Colonic mucosa (tissue), 4 donors: Measurements from ENCODE around the gene TFDP2. TPM values are rescaled to one million over a fixed set of nuclear protein-coding genes. Genes with fewer than 3 reads are reported as not detected.

ENCODE experiments used
- DNase-seq: peaks from one replicate; pipeline ENCODE4 v3.0.0-alpha.2; 2020
- H3K27ac ChIP-seq: fragments of 200-600 bp; one replicate; pipeline ENCODE4 v1.8.0; 2021
- H3K27me3 ChIP-seq: fragments of 200-600 bp; one replicate; pipeline ENCODE4 v1.8.0; 2021
- H3K36me3 ChIP-seq: fragments of 200-600 bp; one replicate; pipeline ENCODE4 v1.8.0; 2021
- H3K4me1 ChIP-seq: fragments of 200-600 bp; one replicate; pipeline ENCODE4 v1.8.0; 2021; ENCODE audit warnings: mild to moderate bottlenecking
- H3K4me3 ChIP-seq: fragments of 200-600 bp; one replicate; pipeline ENCODE4 v1.8.0; 2021
- H3K9ac ChIP-seq, 2 donors: one replicate each; pipeline ENCODE4 v1.7.0; 2013; ENCODE audit warnings: control low read depth in 2 of 2, low read depth in 2 of 2, low read length in 2 of 2
- H3K9me3 ChIP-seq: fragments of 200-600 bp; one replicate; pipeline ENCODE4 v1.8.0; 2021
- intact Hi-C: fragments of 100-400 bp; cut with DNase I; formaldehyde crosslinking; loops from one replicate; pipeline ENCODE4 v1.14.1; 2022
- total RNA-seq, 2 donors: library from RNA; stranded (reverse); fragmentation: NEBNext Ultra II Directional in 1 of 2; extraction: Animal tissue kit (Norgen Biotek cat#: 25700) in 1 of 2; gene quantifications; one replicate each; pipeline ENCODE4 v1.2.1, GENCODE V29; 2021
- TF ChIP-seq, protein P1 (sequence below): fragments of 200-600 bp; IDR thresholded peaks from one replicate; pipeline ENCODE4 v1.8.0; 2022; ENCODE audit warnings: antibody characterized with exemption, mild to moderate bottlenecking
- donor health status: healthy.
- donor health status: DM: no; HTN: no; CAD: no.
- donor health status: DM: no; HTN: no; CAD: no.

Gene TFDP2
- total RNA-seq, 2 donors from 2014 or later: 33.6 to 42.7 TPM

DNA sequence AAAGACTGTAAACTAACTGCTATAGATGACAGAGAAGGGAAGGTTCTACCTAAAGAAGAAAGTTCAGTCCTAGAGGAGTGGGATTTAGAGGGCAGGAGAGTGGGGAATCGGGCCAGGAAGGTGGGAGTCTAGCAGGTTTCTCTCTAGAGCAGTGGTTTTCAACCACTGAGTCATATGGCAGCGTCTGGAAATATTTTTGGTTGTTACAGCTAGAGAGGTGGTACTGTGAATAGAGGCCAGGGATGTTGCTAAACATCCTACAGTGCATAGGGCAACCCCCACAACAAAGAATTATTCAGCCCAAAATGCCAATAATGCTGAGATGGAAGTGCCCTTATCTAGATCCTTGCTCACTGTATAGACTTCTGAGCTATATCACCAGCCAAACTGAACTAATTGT, 244.2 kb downstream of the TFDP2 start:
- no peaks in the 10 kb centered on the region for H3K27me3 ChIP-seq
- H3K36me3 ChIP-seq: peaks cover 4% of the 10 kb centered on the region
- no peak overlapping the region for H3K27ac ChIP-seq
- intact Hi-C loops: loop anchor here (10.0 kb wide), 1 partner anchor 330 kb away; no protein-coding TSS in a partner anchor
- H3K9ac ChIP-seq: no peak overlapping the region
- H3K9me3 ChIP-seq: no peaks in the 10 kb centered on the region
- no peaks in the 10 kb centered on the region for H3K4me1 ChIP-seq
- TF ChIP-seq, protein P1, sequence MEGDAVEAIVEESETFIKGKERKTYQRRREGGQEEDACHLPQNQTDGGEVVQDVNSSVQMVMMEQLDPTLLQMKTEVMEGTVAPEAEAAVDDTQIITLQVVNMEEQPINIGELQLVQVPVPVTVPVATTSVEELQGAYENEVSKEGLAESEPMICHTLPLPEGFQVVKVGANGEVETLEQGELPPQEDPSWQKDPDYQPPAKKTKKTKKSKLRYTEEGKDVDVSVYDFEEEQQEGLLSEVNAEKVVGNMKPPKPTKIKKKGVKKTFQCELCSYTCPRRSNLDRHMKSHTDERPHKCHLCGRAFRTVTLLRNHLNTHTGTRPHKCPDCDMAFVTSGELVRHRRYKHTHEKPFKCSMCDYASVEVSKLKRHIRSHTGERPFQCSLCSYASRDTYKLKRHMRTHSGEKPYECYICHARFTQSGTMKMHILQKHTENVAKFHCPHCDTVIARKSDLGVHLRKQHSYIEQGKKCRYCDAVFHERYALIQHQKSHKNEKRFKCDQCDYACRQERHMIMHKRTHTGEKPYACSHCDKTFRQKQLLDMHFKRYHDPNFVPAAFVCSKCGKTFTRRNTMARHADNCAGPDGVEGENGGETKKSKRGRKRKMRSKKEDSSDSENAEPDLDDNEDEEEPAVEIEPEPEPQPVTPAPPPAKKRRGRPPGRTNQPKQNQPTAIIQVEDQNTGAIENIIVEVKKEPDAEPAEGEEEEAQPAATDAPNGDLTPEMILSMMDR: no peak
- H3K4me3 ChIP-seq: no peak overlapping the region
- DNase-seq: no peak

DNA sequence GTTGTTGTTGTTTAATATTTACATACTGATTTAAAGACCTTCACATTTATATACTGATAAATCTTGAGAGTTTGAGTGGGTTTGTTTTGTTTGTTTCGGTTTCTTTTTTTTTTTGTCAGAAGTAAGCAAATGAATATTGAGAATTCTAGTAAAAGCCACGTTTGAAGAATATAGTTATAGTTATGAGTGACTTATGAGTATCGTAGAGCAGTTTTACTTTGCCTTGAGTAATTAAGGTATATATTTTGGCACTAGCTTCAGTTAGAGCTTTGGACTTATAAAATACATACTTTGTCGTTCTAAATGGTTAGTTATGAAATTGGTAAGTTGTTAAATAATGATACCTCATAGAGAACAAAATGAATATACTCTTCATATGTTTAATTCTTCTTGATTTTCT, 245.1 kb downstream of the TFDP2 start:
- peaks cover 4% of the 10 kb centered on the region for H3K36me3 ChIP-seq
- no peak for DNase-seq
- H3K9ac ChIP-seq: no peak overlapping the region
- H3K4me3 ChIP-seq: no peak overlapping the region
- H3K27ac ChIP-seq: no peak overlapping the region
- H3K9me3 ChIP-seq: no peaks in the 10 kb centered on the region
- no peaks in the 10 kb centered on the region for H3K4me1 ChIP-seq
- intact Hi-C loops: loop anchor here (10.0 kb wide), 1 partner anchor 329 kb away; no protein-coding TSS in a partner anchor
- TF ChIP-seq, protein P1: no peak
- H3K27me3 ChIP-seq: no peaks in the 10 kb centered on the region

DNA sequence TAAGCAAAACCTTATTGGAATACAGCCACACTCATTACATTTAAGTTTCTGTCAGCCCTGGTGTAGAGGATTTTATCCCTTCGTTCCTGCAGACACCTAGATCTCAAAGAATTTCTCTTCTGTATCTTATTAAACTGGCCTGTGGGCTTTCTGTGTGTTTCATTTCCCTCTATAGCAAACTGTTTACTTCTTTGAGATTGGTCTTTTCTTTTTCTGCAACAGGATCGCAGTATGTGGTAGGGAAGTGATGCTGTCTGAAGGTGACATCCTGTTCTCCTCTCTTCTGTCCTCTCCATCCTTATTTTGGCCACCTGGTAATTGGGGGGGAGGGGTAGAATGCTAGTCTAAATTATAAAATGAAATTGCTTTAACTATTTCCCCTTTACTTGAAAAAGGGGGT, 247.4 kb downstream of the TFDP2 start:
- TF ChIP-seq, protein P1: no peak
- no peak overlapping the region for H3K9ac ChIP-seq
- intact Hi-C loops: loop anchor here (10.0 kb wide), 1 partner anchor 327 kb away; no protein-coding TSS in a partner anchor

DNA sequence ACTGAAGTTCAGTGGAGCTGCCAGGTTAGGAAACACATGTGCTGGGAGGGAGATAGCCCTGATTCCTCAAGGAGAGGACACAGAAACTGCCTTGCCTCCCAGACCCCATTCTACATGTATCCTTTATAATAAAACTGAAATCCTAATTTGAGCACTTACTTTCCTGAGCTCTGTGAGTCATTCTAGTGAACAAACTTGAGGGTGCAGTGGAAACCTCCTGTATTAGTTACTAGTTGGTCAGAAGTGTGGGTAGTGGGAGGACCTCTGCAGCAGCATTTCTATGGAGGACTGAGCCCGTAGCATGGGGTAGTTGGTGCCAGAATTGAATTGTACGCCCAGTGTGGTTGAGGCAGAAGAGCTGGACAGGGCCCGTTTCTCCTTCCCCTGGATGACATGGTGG, 249.0 kb downstream of the TFDP2 start:
- Histone ChIP-seq H3K27me3 (no peaks in the 10 kb centered on the region), H3K27ac (no peak overlapping the region), H3K9me3 (no peaks in the 10 kb centered on the region), H3K36me3 (no peaks in the 10 kb centered on the region), H3K4me3 (no peak overlapping the region), H3K4me1 (no peaks in the 10 kb centered on the region), H3K9ac (no peak overlapping the region)
- TF ChIP-seq, protein P1: no peak
- DNase-seq: no peak
- intact Hi-C loops: loop anchor here (10.0 kb wide), 1 partner anchor 326 kb away; no protein-coding TSS in a partner anchor

More for the DNA sequence above, 247.4 kb downstream of the TFDP2 start:
- no peaks in the 10 kb centered on the region for H3K4me1 ChIP-seq
- DNase-seq: no peak
- H3K4me3 ChIP-seq: no peak overlapping the region
- H3K9me3 ChIP-seq: no peaks in the 10 kb centered on the region
- H3K27me3 ChIP-seq: no peaks in the 10 kb centered on the region
- no peak overlapping the region for H3K27ac ChIP-seq
- peaks cover 4% of the 10 kb centered on the region for H3K36me3 ChIP-seq

DNA sequence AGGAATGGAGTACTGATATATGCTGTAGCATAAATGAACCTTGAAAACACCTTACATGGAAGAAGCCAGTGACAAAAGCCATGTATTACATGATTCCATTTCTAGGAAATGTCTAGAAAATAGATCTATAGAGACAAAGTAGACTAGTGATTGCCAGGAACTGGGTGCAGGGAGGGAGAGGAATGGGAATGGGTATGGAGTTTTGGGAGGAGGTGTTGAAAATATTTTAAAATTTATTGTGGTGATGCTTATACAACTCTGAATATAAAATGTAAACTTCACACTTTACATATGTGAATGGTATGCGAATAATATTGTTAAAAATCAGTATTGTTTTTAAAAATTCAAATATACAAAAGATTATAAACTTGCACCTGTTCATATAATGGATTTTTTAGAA, 250.4 kb downstream of the TFDP2 start:
- no peak overlapping the region for H3K9ac ChIP-seq
- H3K9me3 ChIP-seq: no peaks in the 10 kb centered on the region
- no peaks in the 10 kb centered on the region for H3K4me1 ChIP-seq
- TF ChIP-seq, protein P1: no peak
- H3K4me3 ChIP-seq: no peak overlapping the region
- no peaks in the 10 kb centered on the region for H3K36me3 ChIP-seq
- H3K27me3 ChIP-seq: no peaks in the 10 kb centered on the region
- DNase-seq: no peak
- no peak overlapping the region for H3K27ac ChIP-seq
- intact Hi-C loops: no loop called here
